HG03442 (cell line): ENCODE measurements around the gene MRPS9.

Source experiments
- ATAC-seq: cut with Tn5 transposase; IDR thresholded peaks from one replicate; pipeline ENCODE4 v1.9.1; 2021; ENCODE audit warnings: mild to moderate bottlenecking, moderate library complexity; ENCODE audit not compliant: unreplicated experiment

MRPS9 gene

DNA sequence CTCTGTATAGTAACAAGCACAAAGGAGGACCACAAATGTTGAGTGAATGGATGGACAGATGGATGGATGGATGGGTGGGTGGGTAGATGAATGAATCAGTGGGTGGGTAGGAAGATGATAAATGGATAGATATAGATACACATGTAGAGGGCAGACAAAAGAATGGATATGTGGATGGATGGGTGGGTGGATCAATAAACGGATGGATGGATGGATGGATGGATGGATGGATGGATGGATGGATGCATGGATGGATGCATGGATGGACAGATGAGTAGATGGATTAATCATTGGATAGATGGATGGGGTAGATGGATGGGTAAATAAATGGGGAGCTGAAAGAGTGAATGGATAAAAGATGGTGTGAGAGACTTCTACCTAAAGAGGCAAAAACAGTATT lies 111.4 kb downstream of the MRPS9 start:
- ATAC-seq = no peak
